T-helper 2 cell treated with Interferon-gamma antibody and Interleukin-4, amounts not matched to agents 100 ng/mL and 5 ng/mL, for 36 hours (primary cell): Measurements from ENCODE around the gene NRG2. TPM values are rescaled to one million over a fixed set of nuclear protein-coding genes. Genes with fewer than 3 reads are reported as not detected.

Experiments used
- intact Hi-C: fragments of 100-400 bp; cut with micrococcal nuclease; formaldehyde crosslinking; loops from one replicate; pipeline ENCODE4 v1.15.1; 2023
- total RNA-seq: library from RNA; stranded (reverse); gene quantifications from 2 replicates; pipeline ENCODE4 v1.2.3, GENCODE V29; 2022

Gene NRG2
- total RNA-seq, 1 donor from 2014 or later = not detected

DNA sequence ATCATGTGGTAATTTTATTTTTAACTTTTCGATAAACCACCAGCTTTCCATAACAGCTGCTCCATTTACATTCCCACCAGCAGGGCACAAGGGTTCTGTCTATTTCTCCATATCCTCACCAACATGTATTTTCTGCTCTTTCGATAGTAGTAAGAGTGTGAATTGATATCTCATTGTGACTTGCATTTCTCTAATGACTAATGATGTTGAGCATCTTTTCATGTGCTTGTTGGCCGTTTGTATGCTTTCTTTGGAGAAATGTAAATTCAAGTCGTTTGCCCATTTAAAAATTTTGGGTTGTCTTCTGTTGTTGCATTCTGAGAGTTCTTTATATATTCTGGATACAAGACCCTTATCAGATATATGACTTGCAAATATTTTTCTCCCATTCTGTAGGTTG lies 201.6 kb downstream of the NRG2 start:
- intact Hi-C loops = no loop called here

DNA sequence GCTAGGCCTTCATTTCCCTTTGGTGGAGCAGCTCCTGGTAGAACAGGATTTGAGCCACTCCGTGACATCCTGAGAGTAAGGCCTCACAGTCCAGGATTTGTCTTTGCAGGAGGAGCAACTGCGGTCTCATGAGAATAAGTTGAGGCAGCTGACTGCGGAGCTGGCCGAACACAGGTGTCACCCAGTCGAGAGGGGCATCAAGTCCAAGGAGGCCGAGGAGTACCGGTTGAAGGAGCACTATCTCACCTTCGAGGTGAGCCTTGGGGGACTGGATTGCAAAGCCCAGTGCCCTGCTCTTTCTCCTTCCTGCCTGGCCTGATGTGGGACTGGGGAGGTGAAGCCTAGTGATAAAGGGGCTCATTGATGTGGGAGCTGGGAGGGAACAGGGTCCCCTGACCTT lies 203.2 kb downstream of the NRG2 start:
- intact Hi-C loops = no loop called here

DNA sequence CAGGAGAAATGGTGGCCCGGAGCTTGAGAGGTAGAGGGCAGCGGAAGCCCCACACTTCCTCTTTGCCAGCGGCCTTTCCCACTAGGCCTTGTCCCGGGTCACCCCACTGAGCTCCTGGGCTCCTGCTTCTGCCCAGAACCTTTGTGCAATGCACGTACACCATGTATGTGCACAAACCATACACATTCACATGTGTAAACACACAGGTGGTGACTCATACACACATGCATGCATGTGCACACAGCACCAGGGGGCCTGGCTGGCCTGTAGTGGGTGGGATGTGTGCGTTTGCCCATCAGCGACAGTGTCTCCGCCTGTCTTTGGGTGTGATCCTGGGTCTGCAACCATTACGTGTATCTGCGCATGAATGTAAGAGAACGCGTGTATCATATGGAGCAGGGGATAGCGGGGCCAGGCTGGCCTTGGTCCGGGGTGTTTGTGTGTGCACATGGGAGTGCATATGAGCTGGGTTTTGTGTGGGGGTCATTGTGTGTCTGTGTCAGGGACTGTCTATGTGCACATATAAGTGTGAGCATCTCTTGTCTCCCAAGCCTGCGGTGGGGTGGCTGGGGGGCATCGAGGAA lies 203.8 kb downstream of the NRG2 start:
- intact Hi-C loops = no loop called here

DNA sequence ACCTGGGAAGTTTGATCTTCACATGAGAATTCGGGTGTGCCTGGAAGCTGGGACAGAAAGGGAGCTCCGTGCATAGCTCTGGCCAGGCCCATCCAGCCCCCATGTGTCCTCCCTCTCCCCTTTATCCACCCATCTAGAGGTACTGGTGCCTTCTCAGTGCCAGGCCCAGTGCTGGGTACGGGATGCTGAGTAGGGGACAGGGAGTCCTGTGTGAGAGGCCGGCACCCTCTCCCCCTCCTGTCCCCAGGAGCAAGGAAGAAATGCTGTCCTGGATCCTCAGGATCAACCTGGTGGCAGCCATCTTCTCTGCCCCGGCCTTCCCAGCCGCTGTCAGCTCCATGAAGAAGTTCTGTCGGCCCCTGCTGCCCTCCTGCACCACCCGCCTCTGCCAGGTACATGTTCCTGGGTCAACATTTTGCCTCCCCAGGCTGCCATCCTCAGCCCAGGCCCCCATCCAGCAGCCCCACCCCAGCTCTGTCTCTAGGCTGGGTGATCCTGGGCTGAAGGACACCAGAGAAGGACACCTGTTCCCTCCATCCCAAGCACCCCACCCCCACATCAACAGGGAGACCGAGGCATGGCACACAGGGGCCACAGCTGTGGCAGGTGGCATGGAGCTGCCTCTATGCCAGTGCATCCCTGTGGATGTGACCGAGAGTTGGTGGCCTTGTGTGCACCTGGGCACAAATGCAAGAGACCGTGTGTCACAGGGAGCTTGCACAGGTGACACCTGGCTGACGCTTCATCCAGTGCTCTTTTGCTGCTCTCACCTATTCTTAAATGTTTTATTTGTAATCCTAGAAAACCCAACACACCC lies 204.5 kb downstream of the NRG2 start:
- intact Hi-C loops = no loop called here

DNA sequence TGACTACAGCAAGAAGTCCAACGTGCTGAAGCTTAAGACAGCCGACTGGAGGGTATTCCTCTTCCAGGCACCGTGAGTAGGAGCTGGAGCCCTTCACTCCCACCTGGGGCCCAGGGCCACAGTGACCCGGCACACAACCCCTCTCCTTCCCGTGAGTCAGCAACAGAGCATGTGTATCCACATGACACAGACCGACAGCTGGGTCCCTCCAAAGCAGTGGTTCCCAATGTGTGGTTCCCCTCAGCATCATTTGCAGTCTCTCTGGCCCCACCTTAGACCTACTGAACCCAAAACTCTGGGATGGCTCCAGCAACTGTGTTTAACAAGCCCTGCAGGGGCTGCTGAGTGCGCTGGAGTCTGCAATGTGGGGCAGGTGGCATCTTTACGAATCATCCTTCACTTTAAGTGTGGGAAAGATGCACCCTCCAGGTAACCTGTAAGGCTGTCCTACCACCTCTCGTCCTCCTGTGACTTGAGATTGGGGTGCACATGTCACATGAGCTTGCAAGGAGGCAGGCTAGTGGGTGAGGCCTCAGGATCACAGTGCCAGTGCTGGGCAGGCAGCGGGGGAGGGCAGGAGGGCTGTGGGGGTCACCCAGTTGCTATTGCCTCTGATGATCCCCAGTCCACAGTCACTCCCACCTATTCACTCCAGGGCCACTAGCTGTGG lies 205.3 kb downstream of the NRG2 start:
- intact Hi-C loops = no loop called here

DNA sequence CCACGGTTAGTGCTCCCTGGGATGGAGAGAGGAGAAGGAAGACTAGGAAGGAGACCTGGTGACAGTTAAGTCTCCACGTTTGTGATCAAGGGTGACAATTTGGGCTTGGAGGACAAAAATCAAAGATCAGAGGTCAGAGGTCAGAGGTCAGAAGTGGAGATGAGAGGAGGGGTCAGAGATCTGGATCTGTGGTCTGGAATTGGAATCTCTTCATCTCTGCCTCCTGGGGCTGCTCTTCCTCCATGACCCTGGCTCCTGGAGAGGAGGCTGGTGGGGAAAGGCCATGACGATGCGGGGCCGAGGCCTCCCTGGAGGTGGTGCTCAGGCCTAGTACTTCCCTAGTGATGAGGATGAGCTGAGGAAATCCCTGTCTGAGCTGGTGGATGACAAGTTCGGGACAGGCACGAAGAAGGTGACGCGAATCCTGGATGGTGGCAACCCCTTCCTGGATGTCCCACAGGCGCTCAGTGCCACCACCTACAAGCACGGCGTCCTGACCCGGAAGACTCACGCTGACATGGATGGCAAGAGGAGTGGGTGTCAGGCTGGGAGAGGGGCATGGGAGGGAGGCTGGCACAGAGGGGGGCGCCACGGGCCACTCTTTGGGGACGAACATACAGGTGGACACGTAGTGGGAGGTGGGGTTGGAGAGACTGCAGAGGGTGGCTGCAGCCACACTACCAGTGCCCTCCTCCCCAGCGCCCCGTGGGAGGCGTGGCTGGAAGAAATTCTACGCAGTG lies 206.5 kb downstream of the NRG2 start:
- intact Hi-C loops = no loop called here

DNA sequence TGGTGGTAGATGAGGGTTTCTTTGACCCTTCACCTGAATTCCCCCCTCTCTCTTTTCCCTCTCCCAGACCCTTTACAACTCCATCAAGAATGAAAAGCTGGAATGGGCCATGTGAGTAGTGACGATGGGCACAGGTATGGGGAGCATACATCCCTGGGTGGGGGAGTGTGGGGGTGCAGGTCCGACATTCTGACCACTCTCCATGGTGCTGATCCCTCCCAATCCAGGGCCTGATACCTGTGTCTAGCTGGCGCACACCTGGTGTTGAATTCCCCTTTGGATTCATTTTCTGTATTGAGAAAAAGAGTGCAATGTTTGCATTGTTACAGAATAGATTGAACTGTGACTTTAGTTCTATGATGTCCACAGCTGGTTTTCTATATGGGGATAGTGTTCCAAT lies 207.4 kb downstream of the NRG2 start:
- intact Hi-C loops = no loop called here

DNA sequence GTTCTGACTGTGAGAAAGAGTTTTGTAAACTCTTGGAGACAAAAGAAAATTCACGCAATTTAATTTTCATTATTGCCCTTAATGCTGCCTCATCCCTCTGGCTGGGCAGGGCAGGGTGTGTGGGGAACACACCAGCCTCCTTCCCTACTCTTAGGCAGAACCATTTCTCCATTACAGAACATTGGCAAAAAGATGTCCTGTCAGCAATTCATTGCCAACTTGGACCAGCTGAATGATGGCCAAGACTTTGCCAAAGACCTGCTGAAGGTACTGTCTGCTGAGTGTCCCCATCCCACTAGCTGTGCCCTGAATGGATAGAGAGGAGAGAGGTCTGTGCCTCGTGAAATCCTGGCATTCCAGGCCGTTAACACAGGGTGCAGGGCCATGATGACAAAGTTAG lies 209.6 kb downstream of the NRG2 start:
- intact Hi-C loops = no loop called here

DNA sequence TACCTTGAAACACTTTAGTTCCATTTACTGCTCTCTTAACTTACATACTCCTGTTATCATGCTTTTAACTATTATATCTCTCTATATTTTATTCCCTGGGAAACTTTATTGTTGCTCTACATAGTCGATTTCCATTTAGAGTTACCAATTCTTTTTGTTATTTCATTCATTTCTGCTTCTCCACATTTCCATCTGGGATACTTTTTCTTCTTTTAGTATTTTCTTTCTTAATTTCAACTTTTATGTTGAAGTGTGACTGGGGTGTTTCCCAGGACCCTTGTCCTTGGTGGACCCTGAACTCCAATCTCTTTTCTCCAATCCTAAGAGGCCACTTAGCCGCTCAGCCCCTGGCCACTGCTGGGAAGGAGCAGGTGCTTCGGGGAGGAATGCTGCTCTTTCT lies 211.5 kb downstream of the NRG2 start:
- intact Hi-C loops = no loop called here

DNA sequence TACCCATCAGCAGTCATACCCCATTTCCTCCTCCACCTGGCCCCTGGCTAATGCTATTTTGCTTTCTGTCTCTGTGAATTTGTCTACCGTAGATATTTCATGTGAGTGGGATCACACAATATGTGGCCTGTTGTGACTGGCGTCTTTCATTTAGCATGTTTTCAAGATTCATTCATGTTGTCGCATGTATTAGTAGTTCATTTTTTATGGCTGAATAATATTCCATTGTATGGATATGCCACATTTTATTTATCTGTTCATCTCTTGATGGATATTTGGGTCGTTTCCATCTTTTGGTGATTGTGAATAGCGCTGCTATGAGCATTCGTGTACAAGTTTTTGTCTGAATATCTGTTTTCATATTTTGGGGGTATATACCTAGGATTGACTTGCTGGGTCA lies 213.6 kb downstream of the NRG2 start:
- intact Hi-C loops = no loop called here

DNA sequence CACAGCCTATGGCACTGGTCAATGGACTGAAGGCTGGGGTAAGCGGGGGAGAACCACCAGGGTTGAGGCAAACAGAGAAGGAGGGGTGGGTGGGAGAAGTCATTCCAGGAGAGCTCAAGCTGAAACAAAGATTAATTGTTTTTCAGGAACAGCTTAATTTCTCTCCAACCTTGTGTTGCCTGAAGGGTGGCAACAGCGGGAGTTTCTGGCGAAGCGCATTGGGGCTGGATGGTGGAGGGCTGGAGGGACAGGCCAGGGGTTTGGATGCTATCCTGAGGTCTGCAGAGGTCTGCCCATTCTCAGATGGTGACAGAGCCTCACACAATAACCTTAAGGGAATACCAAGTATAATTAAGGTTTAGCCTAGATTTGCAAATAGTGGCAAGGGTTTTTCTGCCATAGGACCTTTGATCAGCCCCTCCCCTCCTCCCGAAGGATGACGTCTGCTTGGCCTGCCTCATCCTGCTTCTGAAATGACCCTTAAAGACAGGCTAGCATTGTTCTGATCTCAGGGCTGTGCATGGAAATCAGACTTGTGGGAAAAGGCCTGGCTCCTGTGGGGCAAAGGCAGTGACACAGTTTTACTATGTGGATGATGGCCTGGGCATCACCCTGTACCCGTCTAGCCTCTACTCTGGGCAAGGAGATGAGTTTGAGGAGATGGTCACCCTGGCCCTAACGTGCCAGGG lies 214.7 kb downstream of the NRG2 start:
- intact Hi-C loops = no loop called here

DNA sequence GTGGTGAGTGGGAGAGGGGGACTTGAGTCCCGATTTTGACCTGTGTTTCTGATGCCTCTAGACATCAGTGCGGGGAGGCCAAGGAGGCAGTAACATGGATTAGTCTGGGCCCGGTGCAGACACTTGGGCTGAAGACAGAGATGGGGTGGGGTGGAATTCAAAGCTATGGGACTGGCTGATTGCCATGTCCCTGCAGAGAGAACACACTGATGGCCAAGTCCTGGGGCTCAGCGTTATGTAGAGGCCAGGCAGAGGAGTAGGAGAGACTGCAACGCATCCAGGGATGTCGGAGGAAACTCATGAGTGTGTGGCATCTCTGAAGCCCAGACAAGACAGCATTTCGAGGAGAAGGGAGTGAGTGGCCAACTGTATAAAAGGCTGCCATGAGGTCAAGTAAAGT lies 217.4 kb downstream of the NRG2 start:
- intact Hi-C loops = no loop called here

DNA sequence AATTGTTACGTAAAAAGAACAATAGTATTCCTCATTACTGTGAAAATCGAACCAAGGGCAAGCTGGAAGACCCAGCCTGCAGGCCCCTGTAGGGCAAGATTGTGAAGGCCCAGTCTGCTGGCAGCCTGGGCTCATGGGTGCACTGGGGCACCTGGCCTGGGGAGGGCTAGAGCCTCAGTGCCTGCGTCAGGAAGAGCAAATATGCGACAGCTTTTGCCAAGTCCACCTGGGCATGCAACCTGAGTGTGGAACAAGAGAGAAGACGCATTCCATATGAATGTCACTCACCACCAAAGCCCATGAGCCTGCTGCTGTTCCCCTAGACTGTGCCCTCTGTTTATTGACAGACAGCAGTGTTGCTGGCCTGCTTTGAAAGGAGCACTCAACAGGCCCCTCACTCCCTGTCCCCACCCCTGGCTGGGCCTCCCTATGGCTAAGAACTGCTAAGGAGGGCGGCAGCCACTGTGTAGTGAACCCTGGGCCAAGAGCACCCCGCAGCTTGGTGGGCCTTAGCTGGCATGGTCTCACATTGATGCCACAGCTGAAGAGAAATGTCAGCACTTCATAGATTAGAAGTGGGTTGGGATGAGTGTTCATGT lies 219.2 kb downstream of the NRG2 start:
- intact Hi-C loops = no loop called here

DNA sequence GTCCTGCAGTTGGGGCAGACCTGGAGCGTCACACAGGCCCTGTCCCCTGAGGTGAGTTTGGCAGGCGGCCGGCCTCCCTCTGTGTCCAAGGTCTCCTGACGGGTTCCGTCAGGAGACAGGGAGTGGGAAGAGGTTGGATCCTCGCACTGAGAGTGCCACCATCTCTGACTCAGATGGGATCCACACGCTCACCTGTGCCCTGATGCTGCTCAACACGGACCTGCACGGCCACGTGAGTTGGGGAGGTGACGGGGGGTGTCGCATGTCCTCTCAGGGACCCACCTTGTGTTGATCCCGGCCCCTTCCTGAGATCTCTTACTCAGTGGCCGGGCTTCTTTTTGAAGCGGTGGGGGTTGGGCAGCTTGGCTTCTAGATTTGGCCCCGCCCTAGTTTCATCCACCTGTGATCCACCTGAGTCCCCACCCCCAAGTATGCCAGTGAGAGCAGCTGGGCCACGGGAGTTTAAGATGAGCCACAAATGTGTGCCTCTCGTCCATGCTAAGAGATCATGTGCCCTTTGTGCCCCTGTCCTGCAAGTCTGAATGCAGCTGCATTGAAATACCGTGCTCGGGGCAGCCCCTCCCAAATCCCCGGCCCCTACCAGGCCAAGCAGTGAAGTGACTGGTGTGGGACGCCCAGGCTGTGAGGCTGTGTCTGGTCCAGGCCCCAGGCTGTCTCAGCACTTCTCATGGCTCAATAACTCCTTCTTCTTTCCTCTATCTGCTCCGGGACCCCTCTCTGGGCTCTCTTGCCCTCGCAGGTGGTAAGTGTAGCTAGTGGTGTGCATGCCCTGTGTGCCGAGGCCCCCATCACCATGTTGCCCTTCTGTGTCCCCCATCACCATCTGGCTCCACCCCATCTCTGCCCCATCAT lies 220.3 kb downstream of the NRG2 start:
- intact Hi-C loops = no loop called here

DNA sequence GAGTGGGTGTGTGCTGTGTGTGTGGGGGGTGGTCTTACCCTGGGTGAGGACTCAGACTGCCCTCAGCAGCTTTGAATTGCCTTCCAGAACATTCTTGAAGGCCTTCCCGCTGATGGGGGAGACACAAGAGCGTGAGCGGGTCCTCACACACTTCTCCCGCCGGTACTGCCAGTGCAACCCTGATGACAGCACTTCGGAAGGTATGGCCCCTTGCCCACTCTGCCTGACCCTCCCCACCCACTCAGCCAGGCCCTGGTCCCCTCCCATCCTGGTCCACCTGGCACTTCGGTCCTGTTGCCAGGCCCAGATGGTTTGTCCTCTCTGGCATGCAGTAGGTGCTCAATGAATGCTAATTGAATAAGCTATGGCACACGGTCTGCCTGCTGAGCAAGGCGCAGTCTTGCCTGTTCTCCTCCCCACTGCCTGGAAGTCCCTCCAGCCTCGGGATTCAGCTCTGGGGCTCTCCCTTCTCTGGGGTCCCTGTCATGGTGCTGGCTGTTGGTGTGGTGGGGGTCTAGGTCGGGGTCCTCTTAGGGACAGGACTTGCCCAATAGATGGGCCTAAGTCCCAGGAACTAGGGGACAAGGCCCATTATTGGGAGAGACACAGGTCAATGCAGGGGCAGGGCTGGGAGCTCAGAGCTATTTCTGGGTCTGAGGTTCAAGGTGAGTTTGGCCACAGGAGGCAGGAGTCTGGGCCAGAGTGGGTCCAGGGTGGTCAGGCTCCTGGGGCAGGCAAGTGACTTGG lies 221.1 kb downstream of the NRG2 start:
- intact Hi-C loops = no loop called here

DNA sequence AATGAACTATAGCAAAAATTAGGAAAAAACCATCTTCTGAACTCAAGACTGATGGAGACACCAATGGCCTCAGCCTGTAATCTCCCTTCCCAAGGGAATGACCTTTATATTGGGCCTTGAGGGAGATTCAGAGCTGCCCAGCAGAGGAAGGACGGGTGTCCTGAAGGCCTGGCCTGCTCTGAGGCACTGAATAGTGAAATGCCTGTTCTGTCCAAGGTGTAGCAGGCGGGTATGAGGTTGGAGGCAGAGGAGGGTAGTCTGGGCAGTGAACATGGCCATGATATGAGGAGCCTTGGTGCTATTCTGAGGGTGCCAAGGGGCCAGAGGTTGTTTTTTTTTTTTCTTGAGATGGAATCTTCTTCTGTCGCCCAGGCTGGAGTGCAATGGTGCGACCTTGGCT lies 222.5 kb downstream of the NRG2 start:
- intact Hi-C loops = no loop called here

DNA sequence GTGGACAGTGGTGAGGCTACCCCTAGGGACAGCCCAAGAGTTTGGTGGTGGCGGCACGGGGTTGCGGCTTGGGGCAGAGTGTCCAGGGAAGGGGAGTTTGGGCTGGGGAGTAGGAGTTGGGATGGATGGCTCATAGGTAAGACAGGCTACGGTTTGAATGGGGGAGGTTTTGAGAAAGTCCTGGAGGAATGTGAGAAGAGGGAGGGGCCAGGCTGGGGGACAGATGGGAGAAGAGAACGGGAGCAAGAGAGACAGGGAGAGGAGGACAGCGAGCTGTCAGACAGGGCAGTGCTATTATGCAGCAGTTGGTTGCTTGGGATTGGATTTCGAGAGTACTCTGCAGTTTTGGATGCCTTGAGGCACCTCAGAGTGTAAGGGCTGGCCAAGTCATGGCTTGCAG lies 223.0 kb downstream of the NRG2 start:
- intact Hi-C loops = no loop called here

DNA sequence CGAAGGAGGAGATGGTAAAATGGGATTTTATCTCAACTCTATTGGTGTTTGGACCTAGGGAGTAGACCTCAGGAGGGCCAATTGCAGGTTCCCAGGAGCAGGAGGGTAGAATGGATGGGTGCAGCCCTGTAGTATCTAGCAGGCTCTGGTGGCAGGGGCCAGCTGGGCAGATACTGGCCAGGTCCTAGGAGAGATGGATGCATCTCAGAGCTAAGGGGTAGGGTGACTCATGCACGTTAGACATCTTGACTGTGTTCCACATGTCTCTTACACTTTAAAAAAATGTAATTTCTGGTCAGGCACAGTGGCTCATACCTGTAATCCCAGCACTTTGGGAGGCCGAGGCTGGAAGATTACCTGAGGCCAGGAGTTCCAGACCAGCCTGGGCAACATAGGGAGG lies 225.1 kb downstream of the NRG2 start:
- intact Hi-C loops = no loop called here

DNA sequence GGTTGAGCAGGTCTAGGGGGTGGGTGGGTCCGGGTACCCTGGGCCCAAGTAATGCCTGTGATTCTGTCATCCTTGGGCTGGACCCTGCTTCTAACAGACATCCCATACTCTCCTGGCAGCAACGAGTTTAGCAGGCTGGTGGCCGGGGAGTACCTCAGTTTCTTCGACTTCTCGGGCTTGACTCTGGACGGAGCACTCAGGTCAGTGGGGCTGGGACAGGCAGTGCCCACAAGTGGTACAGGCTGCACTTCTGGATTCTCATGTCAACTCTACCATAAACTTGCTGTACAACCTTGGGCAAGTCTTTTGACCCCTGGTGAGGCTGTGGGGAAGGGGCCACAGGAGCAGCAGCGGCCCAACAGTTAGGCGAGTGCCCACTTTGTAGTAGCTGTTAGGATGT lies 225.7 kb downstream of the NRG2 start:
- intact Hi-C loops = no loop called here
